Stimulated activated CD8-positive, alpha-beta memory T cell treated with anti-CD3 and anti-CD28 coated beads, Interleukin-4, amount 100 ng/mL, for 4 hours (primary cell): Measurements from ENCODE around the gene NHERF1.

Experiments
- DNase-seq, 2 donors: peaks; one replicate each; pipeline ENCODE4 v3.0.0-alpha.2; 2020; ENCODE audit warnings: low read depth in 2 of 2, low spot score in 1 of 2

Gene NHERF1

GRCh38 chr17:74782571-74782970, 34.1 kb downstream of the NHERF1 start:
- DNase-seq: no peak

GRCh38 chr17:74784125-74784810, 35.8 kb downstream of the NHERF1 start:
- DNase-seq: no peak

- DNase-seq: no peak
Observed at GRCh38 chr17:74785096-74785980, 36.9 kb downstream of the NHERF1 start.

GRCh38 chr17:74785981-74786360, 37.5 kb downstream of the NHERF1 start:
- DNase-seq: no peak

GRCh38 chr17:74786431-74787055, 38.1 kb downstream of the NHERF1 start:
- no peak for DNase-seq

GRCh38 chr17:74790161-74791058, 42.0 kb downstream of the NHERF1 start:
- DNase-seq: no peak

GRCh38 chr17:74792586-74793105, 44.2 kb downstream of the NHERF1 start:
- DNase-seq: no peak

GRCh38 chr17:74795327-74796020, 47.0 kb downstream of the NHERF1 start:
- no peak for DNase-seq

- no peak for DNase-seq
Observed at GRCh38 chr17:74796211-74796610, 47.8 kb downstream of the NHERF1 start.

GRCh38 chr17:74796866-74797265, 48.4 kb downstream of the NHERF1 start:
- DNase-seq: no peak

- DNase-seq: no peak
Observed at GRCh38 chr17:74797824-74798223, 49.4 kb downstream of the NHERF1 start.

- no peak for DNase-seq
Observed at GRCh38 chr17:74798239-74798707, 49.8 kb downstream of the NHERF1 start.

- no peak for DNase-seq
Observed at GRCh38 chr17:74799097-74799496, 50.7 kb downstream of the NHERF1 start.

GRCh38 chr17:74800531-74800930, 52.1 kb downstream of the NHERF1 start:
- DNase-seq: no peak

GRCh38 chr17:74801896-74802295, 53.5 kb downstream of the NHERF1 start:
- no peak for DNase-seq

- no peak for DNase-seq
Observed at GRCh38 chr17:74803388-74803930, 55.0 kb downstream of the NHERF1 start.

- no peak for DNase-seq
Observed at GRCh38 chr17:74803971-74804370, 55.5 kb downstream of the NHERF1 start.

- no peak for DNase-seq
Observed at GRCh38 chr17:74804683-74805082, 56.3 kb downstream of the NHERF1 start.

GRCh38 chr17:74805591-74805991, 57.2 kb downstream of the NHERF1 start:
- no peak for DNase-seq

GRCh38 chr17:74806334-74806733, 57.9 kb downstream of the NHERF1 start:
- DNase-seq: no peak
